GM18951 (cell line): Measurements from ENCODE around the gene NDUFV1.
"Not testable (repeated sequence)": the region's sequence is repeated elsewhere in the genome, so short reads cannot be mapped to it uniquely, and the experiment has no call there.

Experiments
- POLR2A ChIP-seq: IDR thresholded peaks from 4 replicates; pipeline ENCODE4 v1.6.1; 2011; ENCODE audit warnings: mild to moderate bottlenecking; ENCODE audit not compliant: insufficient read length, insufficient read depth; ENCODE audit errors: extremely low read depth
- in situ Hi-C: fragments of 300-500 bp; cut with MboI; formaldehyde crosslinking; loops from one replicate; pipeline ENCODE4 v1.12.0; 2022; ENCODE audit warnings: low sequenced_read_pairs, mixed read lengths, inconsistent platforms; ENCODE audit not compliant: unreplicated experiment

The NDUFV1 gene

GRCh38 chr11:67651976-67652781, 45.4 kb downstream of the NDUFV1 start:
- no peak for TF ChIP-seq POLR2A
- in situ Hi-C loops, result no loop called here

GRCh38 chr11:67652965-67653845, 46.5 kb downstream of the NDUFV1 start:
- TF ChIP-seq POLR2A, result no peak
- in situ Hi-C loops, result no loop called here

- in situ Hi-C loops, result no loop called here
- no peak for TF ChIP-seq POLR2A
These were observed 47.5 kb downstream of the NDUFV1 start for GRCh38 chr11:67654225-67654624.

GRCh38 chr11:67656278-67656922, 49.7 kb downstream of the NDUFV1 start:
- TF ChIP-seq POLR2A, result no peak
- in situ Hi-C loops, result no loop called here

- in situ Hi-C loops, result no loop called here
- no peak for TF ChIP-seq POLR2A
These were observed 50.6 kb downstream of the NDUFV1 start for GRCh38 chr11:67657300-67657699.

GRCh38 chr11:67659651-67660165, 53.0 kb downstream of the NDUFV1 start:
- in situ Hi-C loops, result not testable (repeated sequence)

GRCh38 chr11:67660752-67661151, 54.0 kb downstream of the NDUFV1 start:
- in situ Hi-C loops, result not testable (repeated sequence)
